Measurements from ENCODE around the gene SUPV3L1.

SUPV3L1 gene

DNA sequence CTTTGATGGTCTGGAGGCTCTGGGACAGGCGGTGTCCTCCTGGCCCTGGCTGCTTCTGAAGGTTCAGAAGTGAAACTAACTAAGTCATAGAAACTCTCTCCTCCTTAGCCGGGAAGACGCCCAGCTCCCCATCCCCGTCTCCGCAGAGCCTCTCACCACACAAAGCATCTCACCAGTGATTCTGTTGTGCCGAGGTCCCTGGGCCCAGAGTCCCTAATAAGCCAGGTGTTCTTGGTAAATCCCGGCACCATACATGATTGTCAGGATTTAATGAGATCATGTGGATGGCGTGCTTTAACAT lies 49.5 kb downstream of the SUPV3L1 start:
- TF ChIP-seq, protein P1, sequence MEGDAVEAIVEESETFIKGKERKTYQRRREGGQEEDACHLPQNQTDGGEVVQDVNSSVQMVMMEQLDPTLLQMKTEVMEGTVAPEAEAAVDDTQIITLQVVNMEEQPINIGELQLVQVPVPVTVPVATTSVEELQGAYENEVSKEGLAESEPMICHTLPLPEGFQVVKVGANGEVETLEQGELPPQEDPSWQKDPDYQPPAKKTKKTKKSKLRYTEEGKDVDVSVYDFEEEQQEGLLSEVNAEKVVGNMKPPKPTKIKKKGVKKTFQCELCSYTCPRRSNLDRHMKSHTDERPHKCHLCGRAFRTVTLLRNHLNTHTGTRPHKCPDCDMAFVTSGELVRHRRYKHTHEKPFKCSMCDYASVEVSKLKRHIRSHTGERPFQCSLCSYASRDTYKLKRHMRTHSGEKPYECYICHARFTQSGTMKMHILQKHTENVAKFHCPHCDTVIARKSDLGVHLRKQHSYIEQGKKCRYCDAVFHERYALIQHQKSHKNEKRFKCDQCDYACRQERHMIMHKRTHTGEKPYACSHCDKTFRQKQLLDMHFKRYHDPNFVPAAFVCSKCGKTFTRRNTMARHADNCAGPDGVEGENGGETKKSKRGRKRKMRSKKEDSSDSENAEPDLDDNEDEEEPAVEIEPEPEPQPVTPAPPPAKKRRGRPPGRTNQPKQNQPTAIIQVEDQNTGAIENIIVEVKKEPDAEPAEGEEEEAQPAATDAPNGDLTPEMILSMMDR (IDR thresholded peaks at IDR 0.05), result no peak
- DNase-seq (ENCODE audit: low spot score), result no peak
- Histone ChIP-seq H3K4me3 (peak overlapping the region; percentile 44), H3K27ac (no peak overlapping the region)

DNA sequence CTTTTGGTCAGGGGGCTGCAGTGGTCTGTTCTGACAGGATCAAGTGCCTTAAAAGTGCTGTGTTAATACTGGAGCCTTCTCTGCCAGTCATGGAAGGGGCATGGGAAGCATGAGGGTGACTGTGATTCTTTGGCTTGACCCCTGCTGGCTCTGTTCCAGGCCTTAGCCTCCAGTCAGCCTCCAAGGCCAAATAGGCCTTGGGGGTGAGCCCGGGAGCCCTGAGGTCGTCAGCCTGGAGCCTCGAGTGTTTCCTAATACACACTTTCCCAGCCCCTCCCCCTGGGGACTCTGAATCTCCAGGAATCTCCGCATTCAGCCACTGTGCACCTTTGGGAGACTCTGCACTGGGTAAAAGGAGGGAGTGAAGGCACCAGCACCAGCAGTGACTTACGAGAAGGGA lies 50.1 kb downstream of the SUPV3L1 start:
- TF ChIP-seq, protein P1 (IDR thresholded peaks at IDR 0.05), result no peak
- H3K4me3 ChIP-seq, result no peak overlapping the region
- no peak for DNase-seq (ENCODE audit: low spot score)
- no peak overlapping the region for H3K27ac ChIP-seq

DNA sequence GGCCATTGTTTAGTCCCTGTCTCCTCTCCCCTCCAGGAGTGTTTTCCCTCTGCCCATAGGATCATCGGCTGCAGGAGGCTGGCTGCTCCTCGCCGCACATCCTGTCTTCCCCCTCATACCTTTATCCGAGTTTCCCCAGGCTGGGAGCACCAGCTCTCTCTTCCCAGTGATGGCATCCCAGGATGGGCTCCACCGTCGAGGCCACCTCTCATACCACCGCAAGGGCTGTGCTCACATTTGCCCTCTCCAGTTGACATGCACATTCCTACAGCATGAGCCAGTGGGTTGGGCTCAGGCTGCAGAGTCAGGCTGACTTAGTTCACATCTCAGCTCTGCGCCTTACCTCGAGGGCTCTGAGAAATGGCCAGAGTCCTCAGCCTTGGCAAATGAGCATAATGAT lies 52.2 kb downstream of the SUPV3L1 start:
- TF ChIP-seq, protein P1 (IDR thresholded peaks at IDR 0.05), result no peak
- no peak overlapping the region for H3K4me3 ChIP-seq
- DNase-seq (ENCODE audit: low spot score), result no peak
- H3K27ac ChIP-seq, result no peak overlapping the region

DNA sequence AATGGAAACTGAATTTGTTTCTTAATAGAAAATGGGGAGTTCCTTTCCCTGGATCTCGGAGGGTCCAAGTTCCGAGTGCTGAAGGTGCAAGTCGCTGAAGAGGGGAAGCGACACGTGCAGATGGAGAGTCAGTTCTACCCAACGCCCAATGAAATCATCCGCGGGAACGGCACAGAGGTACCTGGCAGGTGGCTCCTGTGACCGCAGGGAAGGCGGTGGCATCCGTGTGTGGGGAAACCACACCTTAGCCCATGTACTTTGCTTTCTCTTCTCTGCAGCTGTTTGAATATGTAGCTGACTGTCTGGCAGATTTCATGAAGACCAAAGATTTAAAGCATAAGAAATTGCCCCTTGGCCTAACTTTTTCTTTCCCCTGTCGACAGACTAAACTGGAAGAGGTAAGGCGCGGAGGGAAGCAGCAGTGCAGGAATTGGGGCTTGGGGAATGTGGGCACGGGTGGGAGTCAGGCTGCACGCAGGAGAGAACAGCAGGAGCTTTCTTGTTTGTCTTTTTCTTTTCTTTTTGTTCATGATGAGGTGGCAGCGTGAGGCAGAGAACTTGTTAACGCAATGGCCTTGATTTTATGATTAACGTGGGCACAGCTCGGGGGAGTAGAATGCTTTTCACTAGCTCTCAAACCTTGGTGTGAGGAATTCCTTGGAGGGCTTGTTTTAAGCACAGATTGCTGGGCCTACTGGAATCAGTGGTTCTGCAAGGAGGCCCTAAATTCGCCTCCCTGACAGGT lies 52.9 kb downstream of the SUPV3L1 start:
- H3K27ac ChIP-seq, result no peak overlapping the region
- TF ChIP-seq, protein P1 (IDR thresholded peaks at IDR 0.05), result no peak
- no peak for DNase-seq (ENCODE audit: low spot score)
- H3K4me3 ChIP-seq, result no peak overlapping the region

DNA sequence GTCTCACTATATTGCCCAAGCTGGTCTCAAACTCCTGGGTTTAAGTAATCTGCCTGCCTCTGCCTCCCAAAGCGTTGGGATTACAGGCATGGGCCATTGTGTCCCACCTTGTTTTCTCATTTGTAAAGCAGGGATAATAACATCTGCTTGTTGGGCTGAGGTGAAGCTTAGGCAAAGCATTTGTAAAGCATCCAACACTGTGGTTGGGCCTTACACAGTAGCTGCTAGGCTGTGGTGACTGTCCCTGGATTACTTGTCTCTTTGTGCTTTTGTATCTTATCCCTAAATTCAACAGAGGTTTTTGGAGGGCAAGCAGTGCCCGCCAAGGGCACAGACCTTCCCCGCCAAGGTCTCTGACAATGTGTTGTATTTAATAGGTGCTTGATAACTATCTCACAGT lies 54.4 kb downstream of the SUPV3L1 start:
- Histone ChIP-seq H3K4me3 (no peak overlapping the region), H3K27ac (no peak overlapping the region)
- TF ChIP-seq, protein P1 (IDR thresholded peaks at IDR 0.05), result no peak
- DNase-seq (ENCODE audit: low spot score), result no peak

DNA sequence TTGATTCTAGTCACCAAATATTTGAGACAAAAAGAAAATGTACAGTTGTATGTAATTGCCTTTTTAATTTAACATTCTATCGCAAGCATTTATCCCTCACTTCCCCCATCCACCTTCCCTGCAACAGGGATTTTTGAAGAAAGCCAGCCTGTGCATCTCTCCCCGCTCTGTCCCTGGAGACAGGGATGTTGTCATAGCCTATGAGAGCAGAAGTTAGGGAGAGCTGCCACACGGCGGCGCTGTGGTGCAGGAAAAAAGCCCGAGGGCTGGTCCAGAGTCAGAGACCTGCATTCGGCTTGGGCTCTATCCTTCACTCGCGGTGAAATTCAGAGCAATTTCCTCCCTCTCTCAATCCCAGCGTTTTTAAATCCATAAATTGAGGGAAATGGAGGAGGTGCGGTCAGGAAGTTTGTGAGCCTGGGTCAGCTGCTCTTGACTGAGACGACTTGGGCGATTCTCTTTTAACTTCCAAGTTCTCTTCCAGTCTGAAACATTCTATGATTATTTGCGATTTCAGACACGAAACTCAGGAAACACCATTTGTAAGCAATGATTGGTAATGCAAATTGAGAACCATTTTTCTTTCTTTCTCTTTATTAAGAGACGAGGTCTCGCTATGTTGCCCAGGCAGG lies 57.6 kb downstream of the SUPV3L1 start:
- peak; percentile 88 for DNase-seq (ENCODE audit: low spot score)
- TF ChIP-seq, protein P1 (IDR thresholded peaks at IDR 0.05), result peak; percentile 87

DNA sequence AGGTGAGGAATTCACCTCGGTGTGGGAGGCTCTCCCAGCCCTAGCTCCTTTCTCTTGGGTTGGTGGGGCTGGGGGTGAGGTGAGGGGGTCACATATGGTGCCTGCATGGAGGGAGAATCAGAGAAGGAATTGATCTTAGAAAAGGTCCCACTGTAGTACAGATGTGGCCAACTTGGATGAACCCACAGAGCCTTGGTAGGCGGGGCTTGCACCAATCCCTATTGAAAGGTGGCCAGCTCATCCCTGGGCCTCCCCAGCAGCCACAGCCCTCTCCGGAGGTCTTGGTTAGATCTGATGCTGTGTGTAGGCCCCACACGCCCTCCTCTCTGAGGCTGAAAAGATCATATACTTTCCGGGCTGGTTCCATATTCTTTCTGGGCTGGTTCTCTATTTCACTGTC lies 59.1 kb downstream of the SUPV3L1 start:
- Histone ChIP-seq H3K27ac (peak overlapping the region in 1 of 2 donors; percentile 46), H3K4me3 (no peak overlapping the region)
- TF ChIP-seq, protein P1 (IDR thresholded peaks at IDR 0.05), result no peak
- no peak for DNase-seq (ENCODE audit: low spot score)

More for the DNA sequence above, 57.6 kb downstream of the SUPV3L1 start:
- H3K4me3 ChIP-seq, result no peak overlapping the region
- no peak overlapping the region for H3K27ac ChIP-seq

Data from coronary artery (tissue), 2 donors.